Tibial artery (tissue), 4 donors: ENCODE measurements around the gene MRPL10.

Experiments used
- DNase-seq, 2 donors: peaks; one replicate each; pipeline ENCODE4 v3.0.0-alpha.2; 2019
- H3K27ac ChIP-seq, 2 donors: fragments of 200-600 bp; sonication (generic) in 1 of 2; 1 replicate in 1 of 2; 2 replicates in 1 of 2; pipeline ENCODE4 v1.5.1; 2018 to 2019; ENCODE audit warnings: mild to moderate bottlenecking in 1 of 2
- H3K27me3 ChIP-seq, 2 donors: fragments of 200-600 bp; sonication (generic) in 1 of 2; one replicate each; pipeline versions ENCODE4 v1.5.1 to v1.6.0; 2016 to 2019
- H3K36me3 ChIP-seq, 3 donors: fragments of 200-600 bp; sonication (generic) in 2 of 3; one replicate each; pipeline ENCODE4 v1.5.1; 2016 to 2019; ENCODE audit warnings: mild to moderate bottlenecking in 2 of 3
- H3K4me1 ChIP-seq, 4 donors: fragments of 200-600 bp; sonication (generic) in 2 of 4; 1 replicate in 3 of 4; 2 replicates in 1 of 4; pipeline ENCODE4 v1.5.1; 2016 to 2019
- H3K4me3 ChIP-seq, 2 donors: fragments of 200-600 bp; sonication (generic) in 1 of 2; 1 replicate in 1 of 2; 2 replicates in 1 of 2; pipeline ENCODE4 v1.5.1; 2018 to 2019; ENCODE audit warnings: mild to moderate bottlenecking in 2 of 2
- H3K9me3 ChIP-seq, 3 donors: fragments of 200-600 bp; sonication (generic) in 1 of 3; one replicate each; pipeline ENCODE4 v1.5.1; 2016 to 2019
- CTCF ChIP-seq, 2 experiments: fragments of 200-600 bp in 1 of 2; fragments of 450-650 bp in 1 of 2; IDR thresholded peaks; one replicate each; pipeline ENCODE4 v1.5.1; 2017 to 2019; ENCODE audit warnings: antibody characterized with exemption in 2 of 2, mild to moderate bottlenecking in 1 of 2, moderate library complexity in 1 of 2
- intact Hi-C: fragments of 100-400 bp; cut with DNase I; formaldehyde crosslinking; loops from one replicate; pipeline ENCODE4 v1.15.0; 2023; ENCODE audit warnings: low total_unique reads

The MRPL10 gene

DNA sequence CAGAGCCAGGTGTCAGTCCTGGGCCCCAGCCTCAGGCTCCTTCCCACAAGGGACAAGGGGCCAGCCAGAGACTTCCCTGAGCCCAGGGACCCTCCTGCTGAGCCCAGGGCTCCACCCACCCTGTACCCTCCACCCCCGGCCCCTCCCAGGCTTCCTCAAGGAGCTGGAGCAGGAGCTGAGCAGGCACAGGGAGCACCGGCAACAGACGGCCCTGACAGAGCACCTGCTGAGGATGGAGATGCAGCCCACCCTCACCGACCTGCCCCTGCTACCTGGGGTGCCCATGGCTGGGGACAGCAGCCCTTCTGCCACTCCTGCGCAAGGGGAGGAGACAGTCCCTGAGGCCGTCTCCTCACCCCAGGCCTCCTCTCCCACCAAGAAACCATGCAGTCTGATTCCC, 5.3 kb upstream of the MRPL10 start:
- no peak for DNase-seq
- Histone ChIP-seq H3K4me3 (no peak overlapping the region), H3K27ac (no peak overlapping the region), H3K4me1 (peaks cover 3 to 31% (median 18%) of the 10 kb centered on the region in 4 donors), H3K9me3 (no peaks in the 10 kb centered on the region), H3K36me3 (peaks cover 0 to 42% (median 15%) of the 10 kb centered on the region in 3 donors), H3K27me3 (no peaks in the 10 kb centered on the region)
- TF ChIP-seq CTCF (IDR thresholded peaks at IDR 0.05), result no peak
- intact Hi-C loops, result no loop called here

- H3K9me3 ChIP-seq, result no peaks in the 10 kb centered on the region
- H3K36me3 ChIP-seq, result peaks cover 0 to 42% (median 15%) of the 10 kb centered on the region in 3 donors
- TF ChIP-seq CTCF (IDR thresholded peaks at IDR 0.05), result no peak
- H3K27me3 ChIP-seq, result no peaks in the 10 kb centered on the region
- intact Hi-C loops, result no loop called here
- H3K27ac ChIP-seq, result no peak overlapping the region
- no peak for DNase-seq
- H3K4me1 ChIP-seq, result peaks cover 4 to 28% (median 16%) of the 10 kb centered on the region in 4 donors
- H3K4me3 ChIP-seq, result no peak overlapping the region
Observed at GRCh38 chr17:47834756-47835155, 3.4 kb upstream of the MRPL10 start.

DNA sequence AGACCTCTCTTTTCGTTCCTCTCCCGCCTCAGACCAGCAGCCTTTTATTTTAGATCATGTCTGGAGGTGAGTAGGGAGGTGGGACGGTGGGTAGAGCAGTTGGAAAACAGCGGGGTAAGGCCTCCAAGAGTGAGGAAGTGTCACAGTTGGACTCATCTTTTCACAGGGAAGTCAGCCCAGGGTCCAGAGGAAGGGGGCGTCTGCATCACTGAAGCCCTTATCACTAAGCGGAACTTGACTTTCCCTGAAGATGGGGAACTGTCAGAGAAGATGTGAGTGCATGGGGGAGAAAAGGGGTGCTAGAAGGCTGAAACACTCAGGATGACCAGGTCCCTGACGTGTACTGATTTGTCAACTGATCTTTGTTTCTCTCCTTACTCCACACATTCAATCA, 590 bp upstream of the MRPL10 start:
- intact Hi-C loops, result no loop called here
- Histone ChIP-seq H3K27ac (peak overlapping the region; percentile 69 to 77), H3K4me3 (peak overlapping the region; percentile 59 to 65), H3K4me1 (peaks cover 4 to 21% (median 16%) of the 10 kb centered on the region in 4 donors), H3K36me3 (peaks cover 20 to 39% (median 32%) of the 10 kb centered on the region in 3 donors), H3K9me3 (no peaks in the 10 kb centered on the region), H3K27me3 (no peaks in the 10 kb centered on the region)
- DNase-seq, result no peak
- no peak for TF ChIP-seq CTCF (IDR thresholded peaks at IDR 0.05)

- Histone ChIP-seq H3K4me1 (peaks cover 4 to 21% (median 16%) of the 10 kb centered on the region in 4 donors), H3K27ac (peak overlapping the region; percentile 69 to 77), H3K4me3 (peak overlapping the region; percentile 59 to 65), H3K9me3 (no peaks in the 10 kb centered on the region), H3K36me3 (peaks cover 32 to 39% (median 33%) of the 10 kb centered on the region in 3 donors), H3K27me3 (no peaks in the 10 kb centered on the region)
- intact Hi-C loops, result no loop called here
- DNase-seq, result no peak
- TF ChIP-seq CTCF (IDR thresholded peaks at IDR 0.05), result no peak
Observed at GRCh38 chr17:47830396-47831002, 842 bp downstream of the MRPL10 start.

GRCh38 chr17:47829870-47830269, 1.5 kb downstream of the MRPL10 start:
- Histone ChIP-seq H3K36me3 (peaks cover 32 to 40% (median 39%) of the 10 kb centered on the region in 3 donors), H3K9me3 (no peaks in the 10 kb centered on the region), H3K4me1 (peaks cover 4 to 21% (median 16%) of the 10 kb centered on the region in 4 donors), H3K27me3 (no peaks in the 10 kb centered on the region), H3K4me3 (no peak overlapping the region), H3K27ac (no peak overlapping the region)
- TF ChIP-seq CTCF (IDR thresholded peaks at IDR 0.05), result no peak
- no peak for DNase-seq
- intact Hi-C loops, result no loop called here
